IPS-18a (cell line): ENCODE results near the gene NKPD1.

Experiments used
- H3K27ac ChIP-seq: one replicate; pipeline ENCODE4 v1.5.1; 2013; ENCODE audit warnings: low read length
- H3K27me3 ChIP-seq: one replicate; pipeline ENCODE4 v1.6.1; 2013; ENCODE audit warnings: mild to moderate bottlenecking, low read length; ENCODE audit not compliant: control insufficient read depth, insufficient read depth
- H3K36me3 ChIP-seq: one replicate; pipeline ENCODE4 v1.6.1; 2013; ENCODE audit warnings: low read depth, low read length; ENCODE audit not compliant: control insufficient read depth
- H3K4me1 ChIP-seq: one replicate; pipeline ENCODE4 v1.6.1; 2013; ENCODE audit warnings: low read depth, low read length; ENCODE audit not compliant: control insufficient read depth
- H3K4me3 ChIP-seq: one replicate; pipeline ENCODE4 v1.5.1; 2013; ENCODE audit warnings: low read length
- H3K9ac ChIP-seq: one replicate; pipeline ENCODE4 v1.6.1; 2013; ENCODE audit warnings: mild to moderate bottlenecking, low read length, moderate library complexity
- H3K9me3 ChIP-seq: one replicate; pipeline ENCODE4 v1.6.1; 2013; ENCODE audit warnings: low read depth, low read length; ENCODE audit not compliant: control insufficient read depth

The NKPD1 gene

GRCh38 chr19:45160870-45161737, at the start of gene NKPD1:
Gene NKPD1, minus strand, starts transcription at chr19:45160982. Its CDS starts 832 bp downstream, at chr19:45160150.
- no peak within 1 kb of the TSS for H3K27ac ChIP-seq
- H3K36me3 ChIP-seq: no peaks in the 10 kb centered on the region
- H3K4me1 ChIP-seq: no peaks in the 10 kb centered on the region
- H3K27me3 ChIP-seq: peaks cover 10% of the 10 kb centered on the region
- no peaks in the 10 kb centered on the region for H3K9me3 ChIP-seq
- H3K4me3 ChIP-seq: no peak within 1 kb of the TSS
- H3K9ac ChIP-seq: no peak within 1 kb of the TSS

- H3K36me3 ChIP-seq: no peaks in the 10 kb centered on the region
- H3K9ac ChIP-seq: no peak overlapping the region
- no peaks in the 10 kb centered on the region for H3K4me1 ChIP-seq
- H3K27ac ChIP-seq: no peak overlapping the region
- no peaks in the 10 kb centered on the region for H3K9me3 ChIP-seq
- H3K4me3 ChIP-seq: no peak overlapping the region
- H3K27me3 ChIP-seq: peaks cover 4% of the 10 kb centered on the region
These were observed 45.5 kb upstream of the NKPD1 start for GRCh38 chr19:45206328-45206727.

GRCh38 chr19:45205810-45206209, 45.0 kb upstream of the NKPD1 start:
- H3K9me3 ChIP-seq: no peaks in the 10 kb centered on the region
- H3K4me3 ChIP-seq: no peak overlapping the region
- H3K9ac ChIP-seq: no peak overlapping the region
- H3K27ac ChIP-seq: no peak overlapping the region
- no peaks in the 10 kb centered on the region for H3K4me1 ChIP-seq
- H3K36me3 ChIP-seq: no peaks in the 10 kb centered on the region
- peaks cover 4% of the 10 kb centered on the region for H3K27me3 ChIP-seq

GRCh38 chr19:45202637-45203036, 41.9 kb upstream of the NKPD1 start:
- H3K4me1 ChIP-seq: no peaks in the 10 kb centered on the region
- no peaks in the 10 kb centered on the region for H3K9me3 ChIP-seq
- no peak overlapping the region for H3K9ac ChIP-seq
- H3K27me3 ChIP-seq: no peaks in the 10 kb centered on the region
- H3K36me3 ChIP-seq: no peaks in the 10 kb centered on the region
- H3K4me3 ChIP-seq: no peak overlapping the region
- no peak overlapping the region for H3K27ac ChIP-seq

GRCh38 chr19:45200568-45200967, 39.8 kb upstream of the NKPD1 start:
- Histone ChIP-seq H3K9ac (no peak overlapping the region), H3K27me3 (no peaks in the 10 kb centered on the region), H3K9me3 (no peaks in the 10 kb centered on the region), H3K4me1 (no peaks in the 10 kb centered on the region), H3K36me3 (no peaks in the 10 kb centered on the region), H3K4me3 (no peak overlapping the region), H3K27ac (no peak overlapping the region)

GRCh38 chr19:45195764-45196163, 35.0 kb upstream of the NKPD1 start:
- Histone ChIP-seq H3K36me3 (no peaks in the 10 kb centered on the region), H3K27me3 (no peaks in the 10 kb centered on the region), H3K27ac (no peak overlapping the region), H3K9ac (no peak overlapping the region), H3K4me3 (no peak overlapping the region), H3K4me1 (no peaks in the 10 kb centered on the region), H3K9me3 (no peaks in the 10 kb centered on the region)

GRCh38 chr19:45191375-45191774, 30.6 kb upstream of the NKPD1 start:
- no peak overlapping the region for H3K27ac ChIP-seq
- H3K4me1 ChIP-seq: no peaks in the 10 kb centered on the region
- H3K4me3 ChIP-seq: no peak overlapping the region
- no peaks in the 10 kb centered on the region for H3K27me3 ChIP-seq
- H3K9me3 ChIP-seq: no peaks in the 10 kb centered on the region
- no peaks in the 10 kb centered on the region for H3K36me3 ChIP-seq
- H3K9ac ChIP-seq: no peak overlapping the region

- Histone ChIP-seq H3K27ac (no peak overlapping the region), H3K4me3 (no peak overlapping the region), H3K9me3 (no peaks in the 10 kb centered on the region), H3K27me3 (no peaks in the 10 kb centered on the region), H3K4me1 (no peaks in the 10 kb centered on the region), H3K9ac (no peak overlapping the region), H3K36me3 (no peaks in the 10 kb centered on the region)
These were observed 29.2 kb upstream of the NKPD1 start for GRCh38 chr19:45189971-45190370.

- Histone ChIP-seq H3K36me3 (no peaks in the 10 kb centered on the region), H3K4me1 (no peaks in the 10 kb centered on the region), H3K27ac (no peak overlapping the region), H3K9ac (no peak overlapping the region), H3K4me3 (no peak overlapping the region), H3K9me3 (no peaks in the 10 kb centered on the region), H3K27me3 (no peaks in the 10 kb centered on the region)
These were observed 26.8 kb upstream of the NKPD1 start for GRCh38 chr19:45187421-45188100.

GRCh38 chr19:45186509-45187334, 25.9 kb upstream of the NKPD1 start:
- no peak overlapping the region for H3K27ac ChIP-seq
- no peaks in the 10 kb centered on the region for H3K36me3 ChIP-seq
- H3K4me3 ChIP-seq: no peak overlapping the region
- H3K4me1 ChIP-seq: no peaks in the 10 kb centered on the region
- no peaks in the 10 kb centered on the region for H3K9me3 ChIP-seq
- no peak overlapping the region for H3K9ac ChIP-seq
- H3K27me3 ChIP-seq: no peaks in the 10 kb centered on the region

- no peak overlapping the region for H3K9ac ChIP-seq
These were observed 23.3 kb upstream of the NKPD1 start for GRCh38 chr19:45184115-45184514.

More at GRCh38 chr19:45184115-45184514, 23.3 kb upstream of the NKPD1 start:
- H3K27ac ChIP-seq: no peak overlapping the region
- H3K36me3 ChIP-seq: no peaks in the 10 kb centered on the region
- no peaks in the 10 kb centered on the region for H3K4me1 ChIP-seq
- H3K4me3 ChIP-seq: no peak overlapping the region
- no peaks in the 10 kb centered on the region for H3K9me3 ChIP-seq
- no peaks in the 10 kb centered on the region for H3K27me3 ChIP-seq
